Gastroesophageal sphincter (tissue), 3 donors: ENCODE measurements around the gene RAD18.

Source experiments
- POLR2A ChIP-seq, 2 donors: fragments of 450-650 bp; IDR thresholded peaks; one replicate each; pipeline ENCODE4 v1.6.1; 2017; ENCODE audit warnings: antibody characterized with exemption in 2 of 2, mild to moderate bottlenecking in 2 of 2, moderate library complexity in 1 of 2
- TF ChIP-seq, protein P1 (sequence below), 4 experiments: fragments of 200-600 bp in 2 of 4; fragments of 450-650 bp in 2 of 4; sonication (generic) in 1 of 4; IDR thresholded peaks; one replicate each; pipeline ENCODE4 v1.5.1; 2017 to 2019; ENCODE audit warnings: antibody characterized with exemption in 4 of 4, mild to moderate bottlenecking in 2 of 4, moderate library complexity in 2 of 4

DNA sequence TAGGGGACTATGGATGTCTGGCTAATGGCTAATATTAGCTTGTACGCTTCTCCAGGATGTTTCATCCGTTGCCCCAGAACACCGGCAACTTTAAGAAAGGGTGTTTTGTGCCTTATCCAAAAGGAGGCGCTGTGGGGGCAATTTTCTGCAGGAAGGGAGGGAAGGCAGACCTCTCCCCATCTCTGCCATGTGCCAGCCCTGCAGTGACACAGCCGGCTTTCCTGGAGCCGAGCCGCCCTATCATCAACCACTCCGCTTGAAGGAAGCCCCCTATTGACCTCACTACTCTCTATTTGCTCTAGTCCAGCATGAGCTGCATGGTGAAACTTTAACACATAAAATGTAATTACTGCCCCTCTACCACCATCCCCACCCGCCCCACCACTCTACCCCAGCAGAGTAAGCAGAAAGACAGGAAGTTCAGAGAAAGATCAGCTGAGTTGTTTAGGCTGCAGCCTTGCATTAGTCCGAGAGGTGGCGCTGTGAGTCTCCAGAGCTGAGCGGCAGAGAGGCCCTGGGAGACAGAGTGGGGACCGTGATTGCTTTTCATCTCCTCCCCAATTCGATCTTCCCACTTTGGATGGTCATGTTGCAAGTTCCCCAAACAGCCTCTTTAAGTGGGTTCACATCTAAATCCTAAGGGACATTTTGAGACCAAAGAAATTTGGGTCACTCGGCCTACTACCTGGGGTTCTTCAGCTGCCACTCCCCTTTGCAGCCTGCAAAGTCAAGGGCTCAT, 24.5 kb upstream of the RAD18 start:
- TF ChIP-seq, protein P1, sequence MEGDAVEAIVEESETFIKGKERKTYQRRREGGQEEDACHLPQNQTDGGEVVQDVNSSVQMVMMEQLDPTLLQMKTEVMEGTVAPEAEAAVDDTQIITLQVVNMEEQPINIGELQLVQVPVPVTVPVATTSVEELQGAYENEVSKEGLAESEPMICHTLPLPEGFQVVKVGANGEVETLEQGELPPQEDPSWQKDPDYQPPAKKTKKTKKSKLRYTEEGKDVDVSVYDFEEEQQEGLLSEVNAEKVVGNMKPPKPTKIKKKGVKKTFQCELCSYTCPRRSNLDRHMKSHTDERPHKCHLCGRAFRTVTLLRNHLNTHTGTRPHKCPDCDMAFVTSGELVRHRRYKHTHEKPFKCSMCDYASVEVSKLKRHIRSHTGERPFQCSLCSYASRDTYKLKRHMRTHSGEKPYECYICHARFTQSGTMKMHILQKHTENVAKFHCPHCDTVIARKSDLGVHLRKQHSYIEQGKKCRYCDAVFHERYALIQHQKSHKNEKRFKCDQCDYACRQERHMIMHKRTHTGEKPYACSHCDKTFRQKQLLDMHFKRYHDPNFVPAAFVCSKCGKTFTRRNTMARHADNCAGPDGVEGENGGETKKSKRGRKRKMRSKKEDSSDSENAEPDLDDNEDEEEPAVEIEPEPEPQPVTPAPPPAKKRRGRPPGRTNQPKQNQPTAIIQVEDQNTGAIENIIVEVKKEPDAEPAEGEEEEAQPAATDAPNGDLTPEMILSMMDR (IDR thresholded peaks at IDR 0.05): peak in 3 of 4 experiments; percentile 57 to 77 (median 63)
- no peak for TF ChIP-seq POLR2A (IDR thresholded peaks at IDR 0.05)
